ENCODE data around the gene OR10H1.
"Not testable (repeated sequence)": the region's sequence is repeated elsewhere in the genome, so short reads cannot be mapped to it uniquely, and the experiment has no call there.

The OR10H1 gene

GRCh38 chr19:15815306-15815705, at the start of gene OR10H1:
Gene OR10H1, minus strand, starts transcription at chr19:15815664. Its CDS starts 7,627 bp downstream, at chr19:15808037.
- DNase-seq (ENCODE audit: low spot score): peak; percentile 31

- no peak for DNase-seq (ENCODE audit: low spot score)
These were observed 49.4 kb upstream of the OR10H1 start for GRCh38 chr19:15864824-15865223.

- DNase-seq (ENCODE audit: low spot score): no peak
These were observed 47.8 kb upstream of the OR10H1 start for GRCh38 chr19:15863272-15863671.

GRCh38 chr19:15862444-15862843, 47.0 kb upstream of the OR10H1 start:
- DNase-seq (ENCODE audit: low spot score): no peak

- no peak for DNase-seq (ENCODE audit: low spot score)
These were observed 45.1 kb upstream of the OR10H1 start for GRCh38 chr19:15860522-15860921.

GRCh38 chr19:15859187-15859586, 43.7 kb upstream of the OR10H1 start:
- no peak for DNase-seq (ENCODE audit: low spot score)

GRCh38 chr19:15850385-15850784, 34.9 kb upstream of the OR10H1 start:
- no peak for DNase-seq (ENCODE audit: low spot score)

- no peak for DNase-seq (ENCODE audit: low spot score)
These were observed 31.5 kb upstream of the OR10H1 start for GRCh38 chr19:15846923-15847322.

- DNase-seq (ENCODE audit: low spot score): not testable (repeated sequence)
These were observed 28.4 kb upstream of the OR10H1 start for GRCh38 chr19:15843894-15844222.

GRCh38 chr19:15843203-15843893, 27.9 kb upstream of the OR10H1 start:
- no peak for DNase-seq (ENCODE audit: low spot score)

GRCh38 chr19:15841875-15842569, 26.6 kb upstream of the OR10H1 start:
- DNase-seq (ENCODE audit: low spot score): no peak

- DNase-seq (ENCODE audit: low spot score): no peak
These were observed 25.4 kb upstream of the OR10H1 start for GRCh38 chr19:15840833-15841232.

- DNase-seq (ENCODE audit: low spot score): not testable (repeated sequence)
These were observed 24.4 kb upstream of the OR10H1 start for GRCh38 chr19:15839888-15840287.

GRCh38 chr19:15838351-15838750, 22.9 kb upstream of the OR10H1 start:
- no peak for DNase-seq (ENCODE audit: low spot score)

- DNase-seq (ENCODE audit: low spot score): peak; percentile 69
These were observed 21.8 kb upstream of the OR10H1 start for GRCh38 chr19:15837221-15837731.

GRCh38 chr19:15836330-15837220, 21.1 kb upstream of the OR10H1 start:
- peak; percentile 94 for DNase-seq (ENCODE audit: low spot score)

- DNase-seq (ENCODE audit: low spot score): peak; percentile 69
These were observed 20.3 kb upstream of the OR10H1 start for GRCh38 chr19:15835565-15836329.

- DNase-seq (ENCODE audit: low spot score): not testable (repeated sequence)
These were observed 18.8 kb upstream of the OR10H1 start for GRCh38 chr19:15834232-15834631.

- DNase-seq (ENCODE audit: low spot score): no peak
These were observed 16.2 kb upstream of the OR10H1 start for GRCh38 chr19:15831626-15832025.

GRCh38 chr19:15829786-15830185, 14.3 kb upstream of the OR10H1 start:
- DNase-seq (ENCODE audit: low spot score): no peak

- DNase-seq (ENCODE audit: low spot score): no peak
These were observed 13.8 kb upstream of the OR10H1 start for GRCh38 chr19:15829306-15829698.

All from SW480 (cell line).